ENCODE results near the gene NTNG1.

GRCh38 chr1:107251083-107251482, 110.2 kb downstream of the NTNG1 start:
- TF ChIP-seq CTCF (IDR thresholded peaks at IDR 0.05) (no peak), POLR2A (IDR thresholded peaks at IDR 0.05) (no peak)
